ENCODE results near the gene ERC2. TPM values are rescaled to one million over a fixed set of nuclear protein-coding genes. Genes with fewer than 3 reads are reported as not detected.

The ERC2 gene
- total and polyA plus RNA-seq, 2 donors (not counting 3 experiments of a cell fraction or from before 2014, with no cell fraction given), result 5.6 to 15.5 TPM

DNA sequence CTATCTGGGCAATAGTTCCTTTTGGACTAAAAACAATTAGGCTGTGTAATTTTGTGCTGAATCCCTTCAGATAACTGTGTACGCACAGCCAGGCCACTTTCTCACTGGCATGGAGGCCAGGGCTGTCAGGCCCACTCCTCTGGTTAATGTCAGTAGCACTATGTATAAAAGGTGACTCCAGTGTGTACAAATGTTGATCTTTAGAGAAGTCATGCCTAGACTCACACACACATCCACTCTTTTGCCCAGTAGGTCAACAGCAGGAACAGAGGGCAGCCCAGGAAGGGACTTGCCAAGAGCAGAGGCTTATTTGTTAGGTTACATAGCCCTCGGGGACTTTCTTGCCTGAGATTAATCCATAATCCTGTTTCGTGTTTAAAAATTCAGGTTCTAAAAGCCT lies 564.6 kb downstream of the ERC2 start:
- intact Hi-C loops (cut with micrococcal nuclease), result no loop called here
- dilution Hi-C loops (cut with MboI; ENCODE audit: extremely low pct_ligation_motif_present, low sequenced_read_pairs), result no loop called here
- no peak for FAIRE-seq
- TF ChIP-seq, protein P1, sequence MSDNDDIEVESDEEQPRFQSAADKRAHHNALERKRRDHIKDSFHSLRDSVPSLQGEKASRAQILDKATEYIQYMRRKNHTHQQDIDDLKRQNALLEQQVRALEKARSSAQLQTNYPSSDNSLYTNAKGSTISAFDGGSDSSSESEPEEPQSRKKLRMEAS (IDR thresholded peaks at IDR 0.05; ENCODE audit: insufficient read depth, insufficient read length), result no peak
- TF ChIP-seq GATA2 (IDR thresholded peaks at IDR 0.05; ENCODE audit: insufficient read depth, insufficient read length, low read depth, low read length), result no peak
- no peak for TF ChIP-seq JUN (IDR thresholded peaks at IDR 0.05; ENCODE audit: borderline replicate concordance, insufficient read depth, insufficient read length, low read depth)
- no peak for TF ChIP-seq FOS (IDR thresholded peaks at IDR 0.05; ENCODE audit: borderline replicate concordance, insufficient read depth, low read length)
- no peak for TF ChIP-seq POLR2AphosphoS5 (IDR thresholded peaks at IDR 0.05; ENCODE audit: insufficient read depth, low read depth, low read length)
- TF ChIP-seq POLR2A (IDR thresholded peaks at IDR 0.05; ENCODE audit: low read depth, low read length), result no peak
- TF ChIP-seq, protein P2, sequence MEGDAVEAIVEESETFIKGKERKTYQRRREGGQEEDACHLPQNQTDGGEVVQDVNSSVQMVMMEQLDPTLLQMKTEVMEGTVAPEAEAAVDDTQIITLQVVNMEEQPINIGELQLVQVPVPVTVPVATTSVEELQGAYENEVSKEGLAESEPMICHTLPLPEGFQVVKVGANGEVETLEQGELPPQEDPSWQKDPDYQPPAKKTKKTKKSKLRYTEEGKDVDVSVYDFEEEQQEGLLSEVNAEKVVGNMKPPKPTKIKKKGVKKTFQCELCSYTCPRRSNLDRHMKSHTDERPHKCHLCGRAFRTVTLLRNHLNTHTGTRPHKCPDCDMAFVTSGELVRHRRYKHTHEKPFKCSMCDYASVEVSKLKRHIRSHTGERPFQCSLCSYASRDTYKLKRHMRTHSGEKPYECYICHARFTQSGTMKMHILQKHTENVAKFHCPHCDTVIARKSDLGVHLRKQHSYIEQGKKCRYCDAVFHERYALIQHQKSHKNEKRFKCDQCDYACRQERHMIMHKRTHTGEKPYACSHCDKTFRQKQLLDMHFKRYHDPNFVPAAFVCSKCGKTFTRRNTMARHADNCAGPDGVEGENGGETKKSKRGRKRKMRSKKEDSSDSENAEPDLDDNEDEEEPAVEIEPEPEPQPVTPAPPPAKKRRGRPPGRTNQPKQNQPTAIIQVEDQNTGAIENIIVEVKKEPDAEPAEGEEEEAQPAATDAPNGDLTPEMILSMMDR (IDR thresholded peaks at IDR 0.05; ENCODE audit: extremely low read depth in 1 of 2, insufficient read depth in 1 of 2, low read depth in 1 of 2, low read length in 2 of 2), result no peak
- TF ChIP-seq MYC (IDR thresholded peaks at IDR 0.05; ENCODE audit: low read depth, low read length), result no peak
- no peak for TF ChIP-seq EZH2 (IDR thresholded peaks at IDR 0.05; ENCODE audit: borderline replicate concordance, low read depth, low read length, severe bottlenecking)
- Histone ChIP-seq H2AFZ (ENCODE audit: low read depth, low read length) (no peak overlapping the region), H3K9ac (replicated peaks; ENCODE audit: extremely low read depth, insufficient read depth, low read length) (no peak overlapping the region), H3K4me1 (ENCODE audit: control insufficient read depth, extremely low read depth, insufficient read depth, low read length) (no peaks in the 10 kb centered on the region), H3K4me3 (replicated peaks in 1 of 3; ENCODE audit: insufficient read depth in 1 of 3, low read depth in 1 of 3, low read length in 3 of 3) (no peak overlapping the region), H3K79me2 (ENCODE audit: control insufficient read depth, insufficient read depth, low read length) (no peaks in the 10 kb centered on the region), H3K9me3 (replicated peaks; ENCODE audit: control insufficient read depth, insufficient read depth, low read length) (no peaks in the 10 kb centered on the region), H3K4me2 (ENCODE audit: insufficient read depth, low read length) (no peak overlapping the region), H4K20me1 (replicated peaks; ENCODE audit: control insufficient read depth, extremely low read depth, insufficient read depth, low read length) (no peaks in the 10 kb centered on the region), H3K27me3 (ENCODE audit: control insufficient read depth in 2 of 2, insufficient read depth in 2 of 2, low read length in 2 of 2) (no peaks in the 10 kb centered on the region), H3K36me3 (ENCODE audit: control insufficient read depth in 2 of 2, extremely low read depth in 1 of 2, insufficient read depth in 2 of 2, low read length in 2 of 2) (no peaks in the 10 kb centered on the region), H3K9me1 (replicated peaks; ENCODE audit: control insufficient read depth, extremely low read depth, insufficient read depth, low read length) (no peaks in the 10 kb centered on the region), H3K27ac (ENCODE audit: insufficient read depth, low read depth, low read length) (no peak overlapping the region)
- POLR2A ChIA-PET, result no interaction called here
- CTCF ChIA-PET, result interaction anchor here (1.1 kb wide), 1 partner anchor 14 kb away, joined by 3 read pairs; no protein-coding TSS in a partner anchor
- no TSS peak for BruUV-seq (replicated peaks)
- DNase-seq (ENCODE audit: low read depth, low spot score), result no peak
